ENCODE measurements around the gene SKI.

Gene SKI

DNA sequence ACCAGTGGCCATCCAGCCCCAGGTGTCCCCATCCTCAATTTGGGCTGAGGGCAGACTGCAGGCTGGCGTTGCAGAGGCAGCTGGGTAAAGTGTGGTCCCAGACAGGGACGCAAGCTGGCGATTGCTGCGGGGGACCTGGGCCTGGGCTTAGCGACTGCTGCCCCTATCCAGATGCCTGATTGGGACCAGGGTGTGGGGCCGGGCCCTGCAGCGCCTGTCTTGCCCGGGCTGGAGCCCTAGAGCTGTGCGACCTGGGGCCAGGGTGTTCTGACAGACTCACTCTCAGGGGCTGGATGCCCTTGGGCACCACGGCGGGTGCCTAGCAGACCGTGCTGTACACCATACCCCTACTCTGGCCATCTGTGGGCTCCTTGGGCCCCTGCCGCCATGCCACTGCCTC is 17.3 kb upstream of the SKI start:
- DNase-seq, result no peak

DNA sequence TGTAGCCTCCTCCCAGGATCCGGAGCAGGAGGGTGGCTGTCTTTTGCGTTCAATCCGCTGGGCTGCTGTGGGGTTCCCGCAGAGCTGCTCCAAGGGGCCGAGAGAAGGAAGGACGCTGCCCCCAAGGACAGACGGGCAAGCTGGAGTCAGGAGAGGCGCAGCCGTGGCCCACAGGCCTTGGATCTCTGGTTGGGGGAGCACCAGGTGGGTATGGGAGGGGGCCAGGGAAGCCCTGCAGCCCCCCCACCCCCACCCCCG is 15.9 kb upstream of the SKI start:
- no peak for DNase-seq

DNA sequence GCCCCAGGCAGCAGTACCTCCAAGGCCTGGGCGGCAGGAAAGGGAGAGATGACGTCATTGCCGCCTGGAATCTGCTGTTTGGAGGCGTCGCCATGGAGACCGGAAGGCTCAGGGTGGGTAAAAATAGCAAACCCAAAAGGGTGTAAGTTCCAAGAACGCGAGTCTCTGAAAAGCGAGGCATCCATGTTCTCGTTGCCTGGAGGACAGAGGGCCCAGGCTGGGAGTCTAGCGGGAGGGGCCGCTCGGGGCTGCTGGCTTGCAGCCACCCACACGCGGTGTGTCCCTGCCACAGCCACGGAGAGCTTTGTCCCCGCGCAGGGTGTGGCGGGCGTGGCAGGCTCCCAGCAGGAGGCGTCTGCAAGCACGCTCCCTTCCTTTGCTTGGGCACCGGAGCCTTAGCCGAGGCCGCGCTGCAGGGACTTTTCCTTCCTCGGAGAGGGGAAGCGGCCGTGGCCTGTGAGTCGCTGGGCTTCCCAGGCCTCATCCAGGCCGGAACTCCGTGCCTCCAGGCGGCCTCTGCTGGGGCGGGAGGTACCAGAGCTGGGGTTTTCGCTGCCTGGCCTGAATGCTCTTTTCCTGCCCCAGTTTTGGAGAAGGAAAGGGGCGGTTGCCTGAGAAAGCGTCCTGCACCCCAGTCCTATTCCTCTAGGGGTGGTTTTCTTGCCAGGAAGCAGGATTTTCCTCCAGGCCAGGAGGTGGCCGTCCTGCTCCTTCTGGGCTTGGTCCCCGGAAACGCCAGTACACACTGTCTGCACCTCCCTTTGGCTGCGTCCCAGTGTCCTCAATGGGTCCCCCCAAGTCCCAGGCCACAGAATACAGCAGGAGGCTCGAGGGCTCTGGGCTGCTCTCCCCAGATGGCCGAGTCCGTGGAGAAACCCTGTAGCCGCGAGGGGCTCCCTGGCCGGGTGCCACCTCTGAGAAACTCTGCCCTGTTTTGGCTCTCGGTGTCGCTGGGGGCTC is 15.3 kb upstream of the SKI start:
- DNase-seq, result peak; percentile 51

DNA sequence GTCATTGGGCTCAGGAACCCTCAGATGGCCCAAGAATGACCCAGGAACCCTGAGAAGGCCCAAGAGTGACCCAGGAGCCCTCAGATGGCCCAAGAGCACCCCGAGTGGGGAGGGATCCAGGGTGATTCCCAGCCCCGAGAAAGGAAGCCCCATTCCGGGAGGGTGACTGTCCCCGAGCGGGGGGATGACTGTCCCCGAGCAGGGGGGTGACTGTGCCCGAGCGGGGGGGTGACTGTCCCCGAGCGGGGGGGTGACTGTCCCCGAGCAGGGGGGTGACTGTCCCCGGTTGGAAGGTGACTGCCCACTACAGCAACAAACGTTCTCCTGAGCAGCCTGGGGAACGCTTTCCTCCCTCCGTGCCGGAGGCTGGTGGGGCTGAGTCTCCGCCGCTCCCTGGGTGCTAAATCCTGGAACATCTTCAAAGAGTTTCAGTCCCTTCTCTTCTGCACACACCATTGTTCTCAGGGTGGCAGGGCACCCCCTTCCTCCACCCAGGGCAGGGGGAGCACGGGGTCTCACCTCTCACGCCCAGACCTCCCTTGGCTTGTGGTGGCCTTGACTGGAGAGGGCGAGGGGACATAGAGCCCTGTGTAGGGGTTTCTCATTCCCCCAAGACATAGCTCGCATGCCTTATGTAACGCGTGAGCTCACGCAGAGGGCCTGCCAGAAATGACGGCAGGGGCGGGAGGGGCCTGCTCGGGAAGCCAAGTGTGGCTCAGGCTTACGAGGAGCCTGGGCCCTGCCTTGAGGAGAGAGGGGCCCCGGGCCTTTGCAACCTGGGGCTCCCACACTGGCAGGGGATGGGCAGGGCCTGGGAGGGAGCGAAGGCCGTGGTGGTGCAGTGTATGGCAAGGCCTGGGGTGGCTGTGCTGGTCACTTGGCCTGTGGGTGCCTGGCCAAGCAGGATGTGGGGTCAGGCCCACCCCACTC is 14.3 kb upstream of the SKI start:
- DNase-seq, result no peak

DNA sequence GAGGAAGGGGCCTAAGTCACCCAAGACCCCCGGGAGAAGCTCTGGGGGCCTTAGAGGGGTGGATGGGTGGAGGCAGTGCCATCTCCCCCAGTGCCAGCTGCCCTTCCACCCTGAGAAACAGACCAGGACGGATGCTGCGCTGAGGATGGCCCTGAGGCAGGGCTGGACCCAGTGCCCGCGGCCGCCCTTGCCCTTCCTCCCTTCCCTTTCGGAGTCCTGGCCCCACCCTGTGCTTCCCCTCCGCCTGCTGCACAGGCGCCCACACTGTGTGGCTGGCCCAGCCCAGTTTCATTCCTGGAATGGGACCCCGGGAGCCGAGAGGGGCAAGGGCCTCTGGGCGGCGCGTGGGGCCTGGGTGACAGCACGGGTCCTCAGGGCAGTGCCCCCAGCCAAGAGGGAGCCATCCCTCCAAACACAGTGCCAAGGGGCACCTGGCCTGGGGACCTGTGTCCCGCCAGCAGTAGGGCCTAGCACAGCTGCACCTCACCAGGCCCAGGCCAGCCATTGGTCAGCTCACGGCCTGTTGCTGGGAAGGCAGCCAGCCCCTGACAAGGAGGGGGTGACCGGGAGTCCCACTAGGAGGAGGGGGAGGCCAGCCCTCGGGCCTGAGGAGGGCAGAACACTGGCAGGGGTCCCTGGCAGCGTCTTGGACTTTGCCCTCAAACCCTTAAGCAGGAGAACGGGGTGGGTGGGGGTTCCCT is 13.4 kb upstream of the SKI start:
- no peak for DNase-seq

DNA sequence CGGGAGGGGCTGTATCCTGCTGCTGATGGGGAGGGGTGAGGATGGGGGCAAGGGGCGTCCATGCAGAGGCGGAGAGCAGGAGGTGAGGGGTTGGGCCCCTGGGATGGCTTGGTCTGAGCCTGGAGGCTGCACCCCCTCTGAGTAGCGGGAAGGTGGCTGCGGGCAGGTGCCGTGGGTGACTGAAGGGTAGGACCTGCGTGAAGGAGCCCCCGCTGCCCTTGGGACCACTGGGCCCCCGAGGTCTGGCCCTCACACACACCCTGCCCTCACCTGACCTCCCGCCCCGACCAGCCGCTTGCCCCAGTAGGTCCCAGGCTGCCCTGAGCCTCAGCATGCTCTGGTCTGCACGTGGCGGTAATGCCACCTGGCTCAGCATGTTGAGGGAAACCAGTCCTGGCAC is 12.8 kb upstream of the SKI start:
- DNase-seq, result no peak

DNA sequence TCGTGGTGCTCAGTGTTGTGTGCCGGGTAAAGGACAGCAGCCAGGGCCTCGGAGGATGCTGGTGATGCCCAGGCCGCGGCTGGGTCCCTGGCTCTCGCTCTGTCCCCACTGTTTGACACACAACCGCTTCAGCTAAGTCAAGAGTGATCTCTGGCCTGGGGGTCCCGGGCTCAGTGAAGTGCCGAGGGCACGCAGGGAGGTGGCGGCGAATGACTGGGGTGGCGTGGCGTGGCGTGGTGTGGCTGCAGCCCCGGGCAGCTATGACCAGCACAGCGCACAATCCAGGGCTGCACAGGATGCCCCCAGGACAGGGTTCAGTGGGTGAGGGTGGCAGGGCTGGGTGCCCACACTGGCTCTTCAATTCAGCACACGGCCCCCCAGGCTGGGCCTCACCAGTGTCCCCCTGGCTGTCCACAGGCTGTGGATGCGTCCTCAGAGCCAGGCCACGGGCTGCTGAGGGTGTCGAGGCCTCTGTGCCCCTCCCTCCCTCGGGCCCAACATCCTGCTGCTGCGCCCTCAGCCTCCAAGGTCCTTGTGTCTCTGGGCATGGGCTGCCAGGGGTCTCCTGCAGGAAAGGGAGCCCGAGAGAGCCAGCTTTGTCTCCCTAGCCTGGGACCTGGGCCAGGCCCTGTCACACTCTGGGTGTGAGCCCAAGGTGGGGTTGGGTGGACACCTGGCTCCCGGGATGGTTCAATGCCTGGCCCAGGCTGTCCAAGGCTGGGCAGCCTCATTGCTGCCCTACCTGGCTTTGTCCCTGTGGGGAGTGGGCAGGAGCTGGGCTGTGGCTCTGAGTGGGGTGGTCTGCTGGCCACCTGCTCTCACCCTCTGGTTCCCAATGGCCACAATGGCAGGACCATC is 12.0 kb upstream of the SKI start:
- no peak for DNase-seq

DNA sequence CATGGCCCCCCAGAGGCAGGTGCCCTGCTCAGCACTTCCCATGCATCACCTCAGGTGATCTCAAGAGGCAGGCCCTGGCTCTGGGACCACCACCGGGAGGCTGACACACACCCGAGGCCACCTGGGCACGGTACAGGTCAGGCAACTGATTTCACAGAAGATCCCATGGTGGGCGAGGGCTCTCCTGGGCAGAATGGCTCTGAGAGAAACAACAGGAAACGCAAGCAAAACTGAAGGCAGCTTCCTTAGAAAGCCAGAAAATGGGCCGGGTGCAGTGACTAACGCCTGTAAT is 11.4 kb upstream of the SKI start:
- DNase-seq, result no peak

DNA sequence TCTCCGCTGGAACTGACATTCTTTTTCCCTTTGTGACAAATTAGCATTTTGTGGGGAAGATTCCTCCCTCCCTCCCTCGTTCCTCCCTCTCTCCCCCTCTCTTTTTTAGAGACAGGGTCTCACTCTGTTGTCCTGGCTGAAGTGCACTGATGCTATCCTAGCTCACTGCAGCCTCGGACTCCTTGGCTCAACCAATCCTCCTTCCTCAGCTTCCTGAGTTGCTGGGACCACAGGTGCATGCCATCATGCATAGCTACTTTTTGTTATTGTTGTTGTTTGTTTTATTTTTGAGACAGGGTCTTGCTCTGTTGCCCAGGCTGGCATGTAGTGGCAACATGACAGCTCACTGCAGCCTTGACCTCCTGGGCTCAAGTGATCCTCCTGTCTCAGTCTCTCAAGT is 6.8 kb upstream of the SKI start:
- DNase-seq, result no peak

DNA sequence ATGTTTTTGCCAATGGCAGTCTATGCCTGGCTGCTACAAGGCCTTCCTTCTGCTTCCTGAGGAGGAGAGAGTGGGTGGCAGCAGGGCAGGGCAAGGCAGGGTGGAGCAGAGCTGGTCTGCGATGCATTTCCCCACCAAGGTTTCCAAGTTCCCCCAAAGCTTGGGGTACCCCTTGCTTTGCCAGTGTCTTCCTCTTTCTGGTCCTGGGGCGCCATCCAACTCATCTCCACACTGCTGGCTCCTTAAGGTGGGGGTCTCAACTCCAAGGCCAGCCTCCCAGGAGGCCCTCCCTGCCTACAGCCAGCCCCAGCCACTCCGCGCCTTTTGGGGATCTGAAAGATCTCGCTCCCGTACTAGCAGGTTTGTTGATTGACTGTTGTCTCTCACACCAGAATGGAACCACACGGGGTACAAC is 3.9 kb upstream of the SKI start:
- no peak for DNase-seq

DNA sequence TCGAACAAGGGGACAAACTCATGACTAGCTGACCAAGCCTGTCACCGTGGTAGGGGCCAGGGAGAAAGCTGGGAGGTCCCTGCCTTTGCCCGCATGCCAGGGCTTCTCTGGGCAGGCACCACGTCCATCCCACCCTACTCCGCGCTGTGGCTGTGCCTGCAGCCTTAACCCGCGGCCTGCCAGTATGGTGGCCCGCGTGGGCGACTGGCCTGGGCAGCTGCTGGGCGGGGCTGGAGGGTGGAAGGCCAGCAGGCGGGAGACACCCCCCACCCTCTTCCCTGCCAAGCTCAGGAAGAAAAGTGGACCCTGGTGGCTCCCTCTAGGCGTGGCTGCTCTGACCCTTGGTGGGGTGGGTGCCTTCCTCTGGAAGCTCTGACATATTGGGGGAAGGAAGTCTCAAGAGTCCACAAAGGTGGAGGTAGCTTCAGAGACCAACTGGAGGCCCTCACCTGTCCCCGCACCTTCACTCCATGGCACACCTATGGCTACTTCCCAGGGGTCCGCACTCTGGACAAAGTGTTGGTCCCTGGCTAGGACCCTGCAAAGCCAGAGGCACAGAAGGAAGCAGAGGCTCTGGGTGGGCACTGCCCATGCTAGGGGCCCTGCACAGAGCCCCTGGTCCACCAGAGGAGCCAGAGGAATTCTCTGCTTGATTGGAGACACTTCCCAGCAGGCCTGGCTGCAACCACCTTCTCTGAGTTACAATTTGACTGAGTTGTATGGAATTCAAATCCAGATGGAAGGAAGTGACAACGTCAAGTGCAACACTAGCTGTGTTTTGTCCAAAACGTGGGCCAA is 3.3 kb upstream of the SKI start:
- DNase-seq, result no peak

DNA sequence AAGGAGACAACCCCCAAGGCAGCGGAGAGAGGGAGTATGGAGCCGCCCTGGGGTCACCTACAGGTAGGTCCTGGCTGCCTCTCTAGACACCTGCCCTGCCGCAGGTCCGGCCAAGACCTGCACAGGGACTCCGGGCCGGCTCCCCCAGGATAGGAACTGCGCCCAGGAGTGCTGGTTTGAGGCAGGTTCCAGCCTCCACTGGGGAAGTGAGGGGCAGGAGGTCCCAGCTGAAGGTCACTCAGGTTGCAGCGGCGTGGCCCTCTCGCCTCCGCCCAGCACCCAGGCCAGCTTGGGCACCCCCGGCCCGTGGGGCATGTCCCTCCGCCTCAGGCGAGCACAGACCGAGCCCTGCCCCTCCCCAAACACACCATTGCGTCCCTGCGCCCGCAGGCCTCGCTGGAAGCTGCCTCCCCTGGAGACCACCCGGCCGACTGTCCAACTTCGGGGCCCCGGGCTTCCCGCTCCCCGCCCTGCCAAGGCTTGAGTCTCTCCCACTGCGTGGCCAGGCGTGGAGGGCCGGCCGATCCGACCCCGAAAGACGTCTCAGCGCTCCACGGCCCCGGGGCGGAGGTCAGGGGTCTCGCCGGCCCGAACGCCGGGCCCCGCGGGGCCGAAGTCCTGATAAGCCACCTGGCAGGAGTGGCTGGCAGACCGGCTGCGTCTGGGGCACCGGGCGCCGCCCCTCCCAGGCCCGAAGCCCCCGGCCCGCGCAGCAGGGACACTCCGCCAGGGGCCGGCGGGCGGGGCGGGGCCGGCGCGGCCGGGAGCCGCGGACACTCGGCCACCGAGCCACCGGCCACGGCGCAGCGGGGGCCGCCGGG is 1.4 kb upstream of the SKI start:
- DNase-seq, result no peak

DNA sequence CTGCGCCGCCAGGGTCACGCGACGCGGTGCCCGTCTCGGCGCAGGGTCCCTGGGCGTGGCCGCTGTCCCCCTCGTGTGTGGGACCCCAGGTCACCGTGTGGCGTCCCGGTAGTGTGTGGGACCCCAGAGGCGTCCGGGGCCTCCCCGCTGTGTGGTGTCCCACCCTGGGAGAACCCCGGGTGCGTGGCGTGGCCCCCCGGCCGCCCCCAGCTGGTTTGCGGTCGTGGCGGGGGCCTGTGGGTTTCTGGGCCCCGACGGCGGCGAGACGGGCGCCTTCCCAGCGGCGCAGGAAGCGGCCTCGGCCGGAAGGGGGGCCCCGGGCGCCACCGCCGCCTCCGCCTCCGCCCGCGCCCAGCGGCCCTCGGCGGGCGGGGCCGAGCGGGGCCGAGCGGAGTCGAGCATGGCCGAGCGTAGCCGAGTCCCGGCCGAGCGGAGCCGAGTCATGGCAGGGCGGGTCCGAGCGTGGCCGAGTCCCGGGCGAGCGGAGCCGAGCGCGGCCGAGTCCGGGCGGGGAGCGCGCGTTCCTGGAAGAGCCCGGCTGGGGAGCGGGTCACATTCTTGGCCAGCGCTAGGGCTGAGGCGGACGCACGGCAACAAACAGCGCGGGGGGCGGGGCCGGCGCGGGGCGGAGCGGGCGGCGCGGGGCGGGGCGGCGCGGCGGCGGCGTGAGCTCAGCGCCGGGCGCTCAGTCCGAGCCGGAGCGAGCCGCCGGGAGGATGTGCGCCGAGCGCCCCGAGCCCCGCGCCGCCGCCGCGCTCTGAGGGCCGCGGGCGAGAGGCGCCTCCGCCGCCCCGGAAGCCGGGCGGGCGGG is 568 bp upstream of the SKI start:
- peak; percentile 92 for DNase-seq

DNA sequence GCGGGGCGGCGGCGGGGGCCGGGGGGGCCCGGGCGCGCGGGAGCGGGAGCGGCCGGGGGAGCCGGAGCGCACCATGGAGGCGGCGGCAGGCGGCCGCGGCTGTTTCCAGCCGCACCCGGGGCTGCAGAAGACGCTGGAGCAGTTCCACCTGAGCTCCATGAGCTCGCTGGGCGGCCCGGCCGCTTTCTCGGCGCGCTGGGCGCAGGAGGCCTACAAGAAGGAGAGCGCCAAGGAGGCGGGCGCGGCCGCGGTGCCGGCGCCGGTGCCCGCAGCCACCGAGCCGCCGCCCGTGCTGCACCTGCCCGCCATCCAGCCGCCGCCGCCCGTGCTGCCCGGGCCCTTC is 546 bp downstream of the SKI start:
- peak; percentile 42 for DNase-seq

DNA sequence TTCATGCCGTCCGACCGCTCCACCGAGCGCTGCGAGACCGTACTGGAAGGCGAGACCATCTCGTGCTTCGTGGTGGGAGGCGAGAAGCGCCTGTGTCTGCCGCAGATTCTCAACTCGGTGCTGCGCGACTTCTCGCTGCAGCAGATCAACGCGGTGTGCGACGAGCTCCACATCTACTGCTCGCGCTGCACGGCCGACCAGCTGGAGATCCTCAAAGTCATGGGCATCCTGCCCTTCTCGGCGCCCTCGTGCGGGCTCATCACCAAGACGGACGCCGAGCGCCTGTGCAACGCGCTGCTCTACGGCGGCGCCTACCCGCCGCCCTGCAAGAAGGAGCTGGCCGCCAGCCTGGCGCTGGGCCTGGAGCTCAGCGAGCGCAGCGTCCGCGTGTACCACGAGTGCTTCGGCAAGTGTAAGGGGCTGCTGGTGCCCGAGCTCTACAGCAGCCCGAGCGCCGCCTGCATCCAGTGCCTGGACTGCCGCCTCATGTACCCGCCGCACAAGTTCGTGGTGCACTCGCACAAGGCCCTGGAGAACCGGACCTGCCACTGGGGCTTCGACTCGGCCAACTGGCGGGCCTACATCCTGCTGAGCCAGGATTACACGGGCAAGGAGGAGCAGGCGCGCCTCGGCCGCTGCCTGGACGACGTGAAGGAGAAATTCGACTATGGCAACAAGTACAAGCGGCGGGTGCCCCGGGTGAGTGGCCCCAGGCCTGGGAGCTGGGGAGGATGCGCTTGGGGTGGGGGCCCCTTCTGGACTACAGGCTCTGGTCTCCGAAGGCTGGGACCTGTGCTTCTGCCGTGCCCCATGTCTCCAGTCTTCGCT is 1.1 kb downstream of the SKI start:
- peak; percentile 53 for DNase-seq

DNA sequence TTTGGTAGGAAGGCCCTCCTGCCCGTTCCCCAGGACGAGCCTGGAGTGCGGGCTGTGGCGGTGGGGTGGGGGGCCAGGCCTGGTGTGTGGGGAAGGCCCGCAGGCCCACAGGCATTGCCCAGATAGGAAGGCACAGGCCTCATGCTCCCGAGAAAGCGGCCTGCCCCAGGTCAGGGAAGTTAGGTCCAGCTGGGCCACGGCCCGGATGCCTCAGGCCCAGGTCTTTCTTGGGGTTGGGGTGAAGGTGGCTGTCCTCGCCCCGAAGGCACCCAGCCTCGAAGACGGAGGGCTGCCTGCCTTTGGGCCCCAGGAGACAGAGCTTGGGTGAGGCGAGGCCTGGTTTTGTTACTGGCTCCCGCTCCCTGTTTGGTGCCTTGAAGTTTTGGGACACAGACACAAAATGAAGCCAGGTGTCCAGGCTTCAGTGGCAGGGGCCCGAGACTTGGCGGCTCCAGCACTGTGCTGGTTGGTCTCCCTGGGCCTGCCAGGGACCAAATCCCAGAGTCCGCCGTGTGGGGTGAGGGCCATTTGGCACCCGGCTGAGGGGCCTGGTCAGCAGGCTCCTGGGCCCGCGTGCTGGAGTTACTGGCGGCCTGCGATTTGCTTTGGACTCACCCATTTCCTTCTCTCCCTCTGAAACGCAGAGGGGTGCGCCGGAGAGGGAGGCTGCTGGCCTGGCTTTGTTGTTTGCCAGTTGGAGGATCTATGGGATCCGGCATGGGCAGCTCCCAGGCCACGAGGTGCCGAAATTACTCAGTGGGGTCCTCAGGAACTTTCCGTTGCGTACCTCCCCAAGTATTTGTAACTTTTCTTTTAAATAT is 2.0 kb downstream of the SKI start:
- no peak for DNase-seq

DNA sequence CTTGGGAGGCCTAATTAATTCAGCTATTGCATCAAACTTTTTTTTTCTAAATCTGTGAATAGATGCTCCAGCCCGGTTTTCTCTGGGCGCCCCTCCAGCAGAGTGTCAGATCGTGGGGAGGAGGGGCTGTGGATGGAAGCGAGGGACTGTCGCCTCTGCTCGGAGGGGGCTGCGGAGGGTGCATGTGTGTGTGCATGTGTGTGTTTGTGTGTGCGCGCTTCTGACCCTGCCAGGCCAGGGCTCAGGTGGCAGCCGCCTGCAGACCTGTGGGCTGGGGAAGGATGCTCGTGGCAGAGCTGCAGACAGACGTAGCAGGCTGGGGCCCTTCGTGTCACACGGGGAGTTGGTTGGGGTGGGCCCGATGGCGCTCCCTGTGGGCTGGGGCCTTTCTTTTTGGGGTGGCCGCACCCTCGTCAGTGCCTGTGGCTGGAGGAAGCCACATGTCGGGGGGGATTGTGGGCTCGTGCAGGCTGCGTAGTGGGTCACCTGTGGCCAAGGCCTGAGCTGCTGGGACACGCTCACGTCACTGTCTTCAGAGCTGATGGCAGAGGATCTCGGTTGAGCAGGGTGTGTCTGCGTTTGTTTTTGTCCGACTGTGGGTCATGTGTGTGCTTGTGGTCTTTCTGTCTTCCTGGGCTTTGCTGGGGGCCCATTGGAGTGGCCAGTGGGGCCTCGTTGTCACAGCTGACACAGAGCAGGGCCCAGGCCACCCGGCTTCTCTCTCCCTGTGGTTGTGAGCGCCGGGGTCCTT is 2.8 kb downstream of the SKI start:
- peak; percentile 46 for DNase-seq
